ENCODE data around the gene PRKCH.

PRKCH gene

GRCh38 chr14:61368781-61369453, 47.5 kb downstream of the PRKCH start:
- no peak for DNase-seq

GRCh38 chr14:61369454-61369810, 48.1 kb downstream of the PRKCH start:
- no peak for DNase-seq

GRCh38 chr14:61372379-61372778, 51.0 kb downstream of the PRKCH start:
- DNase-seq: no peak

GRCh38 chr14:61372842-61373555, 51.6 kb downstream of the PRKCH start:
- no peak for DNase-seq

- no peak for DNase-seq
Observed at GRCh38 chr14:61374284-61374683, 52.9 kb downstream of the PRKCH start.

- DNase-seq: no peak
Observed at GRCh38 chr14:61375218-61375617, 53.8 kb downstream of the PRKCH start.

- no peak for DNase-seq
Observed at GRCh38 chr14:61376314-61376713, 54.9 kb downstream of the PRKCH start.

GRCh38 chr14:61377749-61378148, 56.4 kb downstream of the PRKCH start:
- no peak for DNase-seq

GRCh38 chr14:61379639-61380184, 58.3 kb downstream of the PRKCH start:
- DNase-seq: no peak

GRCh38 chr14:61380984-61381383, 59.6 kb downstream of the PRKCH start:
- no peak for DNase-seq

- no peak for DNase-seq
Observed at GRCh38 chr14:61381553-61381952, 60.2 kb downstream of the PRKCH start.

- no peak for DNase-seq
Observed at GRCh38 chr14:61382842-61383241, 61.5 kb downstream of the PRKCH start.

GRCh38 chr14:61385002-61385685, 63.8 kb downstream of the PRKCH start:
- DNase-seq: no peak

- no peak for DNase-seq
Observed at GRCh38 chr14:61386173-61386772, 64.9 kb downstream of the PRKCH start.

GRCh38 chr14:61387076-61387475, 65.7 kb downstream of the PRKCH start:
- DNase-seq: no peak

GRCh38 chr14:61388173-61388975, 67.0 kb downstream of the PRKCH start:
- DNase-seq: no peak

- no peak for DNase-seq
Observed at GRCh38 chr14:61388976-61389576, 67.7 kb downstream of the PRKCH start.

- DNase-seq: no peak
Observed at GRCh38 chr14:61391119-61391518, 69.7 kb downstream of the PRKCH start.

GRCh38 chr14:61392297-61392696, 70.9 kb downstream of the PRKCH start:
- no peak for DNase-seq

- no peak for DNase-seq
Observed at GRCh38 chr14:61394542-61394941, 73.2 kb downstream of the PRKCH start.

- no peak for DNase-seq
Observed at GRCh38 chr14:61395115-61395725, 73.8 kb downstream of the PRKCH start.

GRCh38 chr14:61396279-61396678, 74.9 kb downstream of the PRKCH start:
- DNase-seq: no peak
